Measurements from ENCODE around the gene PDK3. TPM values are rescaled to one million over a fixed set of nuclear protein-coding genes. Genes with fewer than 3 reads are reported as not detected.

Gene PDK3
- polyA plus RNA-seq, 1 donor from 2014 or later, result 2.1 TPM

DNA sequence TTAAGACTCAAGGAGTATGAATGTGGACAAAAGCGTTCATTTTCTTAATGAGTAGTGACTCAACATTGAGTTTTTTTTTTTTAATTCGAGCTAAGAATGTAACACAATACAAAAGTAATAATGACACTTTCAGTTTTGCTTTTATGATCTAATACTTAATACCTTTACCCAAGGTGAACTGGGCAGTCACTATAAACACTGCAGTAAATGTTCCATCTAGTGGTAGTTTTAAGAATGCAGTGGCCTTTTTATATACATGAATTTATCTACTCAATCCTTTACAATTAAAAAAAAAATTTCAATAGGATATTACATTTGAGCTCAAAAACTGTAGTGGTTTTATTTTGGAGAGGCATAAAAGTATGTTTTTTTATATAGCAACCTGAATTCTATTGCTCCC is 33.9 kb downstream of the PDK3 start:
- Histone ChIP-seq H4K20me1 (ENCODE audit: insufficient read depth) (no peaks in the 10 kb centered on the region), H3K9me3 (ENCODE audit: low read length) (no peaks in the 10 kb centered on the region)

DNA sequence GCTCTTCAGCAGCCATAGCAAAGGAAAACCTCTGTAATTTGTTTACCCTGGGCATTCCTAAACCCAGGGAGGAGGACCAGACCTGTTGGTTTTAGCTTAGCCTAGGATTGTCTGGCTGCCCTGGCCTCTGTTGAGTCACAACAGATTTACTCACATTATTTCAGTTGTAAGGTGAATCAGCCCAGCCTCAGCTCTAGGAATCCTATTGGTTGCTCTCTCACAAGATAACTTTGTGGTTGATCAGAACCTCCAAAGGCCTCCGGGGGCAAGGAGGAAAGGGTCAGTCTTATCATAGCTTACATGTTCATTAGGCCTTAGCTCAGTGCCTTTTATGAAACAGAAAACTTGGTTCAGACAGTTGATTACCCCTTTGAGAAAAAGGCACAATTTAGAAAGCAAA is 41.0 kb downstream of the PDK3 start:
- no peak overlapping the region for H3K9ac ChIP-seq (ENCODE audit: low read length)
- H3K27ac ChIP-seq (ENCODE audit: low read length), result no peak overlapping the region
- no peaks in the 10 kb centered on the region for H3F3A ChIP-seq (ENCODE audit: insufficient read depth, low read length, poor library complexity, severe bottlenecking)
- no peaks in the 10 kb centered on the region for H3K27me3 ChIP-seq (ENCODE audit: insufficient read depth, low read depth, low read length)
- no peak overlapping the region for H3K4me2 ChIP-seq (ENCODE audit: low read length)
- no peaks in the 10 kb centered on the region for H3K9me3 ChIP-seq (ENCODE audit: low read length)
- no peaks in the 10 kb centered on the region for H3K9me2 ChIP-seq (ENCODE audit: insufficient read depth, low read length)
- H2AFZ ChIP-seq (ENCODE audit: low read depth, low read length), result no peak overlapping the region
- TF ChIP-seq MXI1 (conservative IDR thresholded peaks at IDR 0.05; ENCODE audit: poor library complexity, severe bottlenecking), result no peak
- TF ChIP-seq RAD21 (conservative IDR thresholded peaks at IDR 0.05), result no peak
- no peak for TF ChIP-seq TAF1 (IDR thresholded peaks at IDR 0.05; ENCODE audit: low read depth)
- TF ChIP-seq EZH2 (IDR thresholded peaks at IDR 0.05; ENCODE audit: borderline replicate concordance, insufficient read depth, low read length, poor library complexity, severe bottlenecking), result no peak
- no peak for TF ChIP-seq POLR2AphosphoS5 (IDR thresholded peaks at IDR 0.05)
- TF ChIP-seq, protein P1, sequence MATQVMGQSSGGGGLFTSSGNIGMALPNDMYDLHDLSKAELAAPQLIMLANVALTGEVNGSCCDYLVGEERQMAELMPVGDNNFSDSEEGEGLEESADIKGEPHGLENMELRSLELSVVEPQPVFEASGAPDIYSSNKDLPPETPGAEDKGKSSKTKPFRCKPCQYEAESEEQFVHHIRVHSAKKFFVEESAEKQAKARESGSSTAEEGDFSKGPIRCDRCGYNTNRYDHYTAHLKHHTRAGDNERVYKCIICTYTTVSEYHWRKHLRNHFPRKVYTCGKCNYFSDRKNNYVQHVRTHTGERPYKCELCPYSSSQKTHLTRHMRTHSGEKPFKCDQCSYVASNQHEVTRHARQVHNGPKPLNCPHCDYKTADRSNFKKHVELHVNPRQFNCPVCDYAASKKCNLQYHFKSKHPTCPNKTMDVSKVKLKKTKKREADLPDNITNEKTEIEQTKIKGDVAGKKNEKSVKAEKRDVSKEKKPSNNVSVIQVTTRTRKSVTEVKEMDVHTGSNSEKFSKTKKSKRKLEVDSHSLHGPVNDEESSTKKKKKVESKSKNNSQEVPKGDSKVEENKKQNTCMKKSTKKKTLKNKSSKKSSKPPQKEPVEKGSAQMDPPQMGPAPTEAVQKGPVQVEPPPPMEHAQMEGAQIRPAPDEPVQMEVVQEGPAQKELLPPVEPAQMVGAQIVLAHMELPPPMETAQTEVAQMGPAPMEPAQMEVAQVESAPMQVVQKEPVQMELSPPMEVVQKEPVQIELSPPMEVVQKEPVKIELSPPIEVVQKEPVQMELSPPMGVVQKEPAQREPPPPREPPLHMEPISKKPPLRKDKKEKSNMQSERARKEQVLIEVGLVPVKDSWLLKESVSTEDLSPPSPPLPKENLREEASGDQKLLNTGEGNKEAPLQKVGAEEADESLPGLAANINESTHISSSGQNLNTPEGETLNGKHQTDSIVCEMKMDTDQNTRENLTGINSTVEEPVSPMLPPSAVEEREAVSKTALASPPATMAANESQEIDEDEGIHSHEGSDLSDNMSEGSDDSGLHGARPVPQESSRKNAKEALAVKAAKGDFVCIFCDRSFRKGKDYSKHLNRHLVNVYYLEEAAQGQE (IDR thresholded peaks at IDR 0.05; ENCODE audit: borderline replicate concordance), result no peak
- TF ChIP-seq EP300 (conservative IDR thresholded peaks at IDR 0.05; ENCODE audit: poor library complexity, severe bottlenecking), result no peak
- no peak for TF ChIP-seq SMC3 (conservative IDR thresholded peaks at IDR 0.05; ENCODE audit: poor library complexity)
- TF ChIP-seq, protein P2, sequence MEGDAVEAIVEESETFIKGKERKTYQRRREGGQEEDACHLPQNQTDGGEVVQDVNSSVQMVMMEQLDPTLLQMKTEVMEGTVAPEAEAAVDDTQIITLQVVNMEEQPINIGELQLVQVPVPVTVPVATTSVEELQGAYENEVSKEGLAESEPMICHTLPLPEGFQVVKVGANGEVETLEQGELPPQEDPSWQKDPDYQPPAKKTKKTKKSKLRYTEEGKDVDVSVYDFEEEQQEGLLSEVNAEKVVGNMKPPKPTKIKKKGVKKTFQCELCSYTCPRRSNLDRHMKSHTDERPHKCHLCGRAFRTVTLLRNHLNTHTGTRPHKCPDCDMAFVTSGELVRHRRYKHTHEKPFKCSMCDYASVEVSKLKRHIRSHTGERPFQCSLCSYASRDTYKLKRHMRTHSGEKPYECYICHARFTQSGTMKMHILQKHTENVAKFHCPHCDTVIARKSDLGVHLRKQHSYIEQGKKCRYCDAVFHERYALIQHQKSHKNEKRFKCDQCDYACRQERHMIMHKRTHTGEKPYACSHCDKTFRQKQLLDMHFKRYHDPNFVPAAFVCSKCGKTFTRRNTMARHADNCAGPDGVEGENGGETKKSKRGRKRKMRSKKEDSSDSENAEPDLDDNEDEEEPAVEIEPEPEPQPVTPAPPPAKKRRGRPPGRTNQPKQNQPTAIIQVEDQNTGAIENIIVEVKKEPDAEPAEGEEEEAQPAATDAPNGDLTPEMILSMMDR (IDR thresholded peaks at IDR 0.05; ENCODE audit: poor library complexity, severe bottlenecking), result no peak
- no peak overlapping the region for H3K4me3 ChIP-seq (ENCODE audit: low read length)
- no peaks in the 10 kb centered on the region for H3K79me2 ChIP-seq (replicated peaks; ENCODE audit: insufficient read depth, low read length)
- H4K20me1 ChIP-seq (ENCODE audit: insufficient read depth), result no peaks in the 10 kb centered on the region
- H3K36me3 ChIP-seq (ENCODE audit: insufficient read depth, low read length), result no peaks in the 10 kb centered on the region

More for the DNA sequence above, 33.9 kb downstream of the PDK3 start:
- no peaks in the 10 kb centered on the region for H3K79me2 ChIP-seq (replicated peaks; ENCODE audit: insufficient read depth, low read length)
- no peak overlapping the region for H2AFZ ChIP-seq (ENCODE audit: low read depth, low read length)
- H3K27ac ChIP-seq (ENCODE audit: low read length), result no peak overlapping the region
- TF ChIP-seq POLR2AphosphoS5 (IDR thresholded peaks at IDR 0.05) (no peak), SMC3 (conservative IDR thresholded peaks at IDR 0.05; ENCODE audit: poor library complexity) (peak; percentile 71), EZH2 (IDR thresholded peaks at IDR 0.05; ENCODE audit: borderline replicate concordance, insufficient read depth, low read length, poor library complexity, severe bottlenecking) (no peak), RAD21 (conservative IDR thresholded peaks at IDR 0.05) (peak; percentile 60), MXI1 (conservative IDR thresholded peaks at IDR 0.05; ENCODE audit: poor library complexity, severe bottlenecking) (no peak), TAF1 (IDR thresholded peaks at IDR 0.05; ENCODE audit: low read depth) (no peak), EP300 (conservative IDR thresholded peaks at IDR 0.05; ENCODE audit: poor library complexity, severe bottlenecking) (no peak)
- TF ChIP-seq, protein P2 (IDR thresholded peaks at IDR 0.05; ENCODE audit: poor library complexity, severe bottlenecking), result peak; percentile 60
- TF ChIP-seq, protein P1 (IDR thresholded peaks at IDR 0.05; ENCODE audit: borderline replicate concordance), result no peak
- no peaks in the 10 kb centered on the region for H3F3A ChIP-seq (ENCODE audit: insufficient read depth, low read length, poor library complexity, severe bottlenecking)
- H3K4me3 ChIP-seq (ENCODE audit: low read length), result no peak overlapping the region
- no peaks in the 10 kb centered on the region for H3K27me3 ChIP-seq (ENCODE audit: insufficient read depth, low read depth, low read length)
- no peaks in the 10 kb centered on the region for H3K9me2 ChIP-seq (ENCODE audit: insufficient read depth, low read length)
- no peak overlapping the region for H3K9ac ChIP-seq (ENCODE audit: low read length)
- no peaks in the 10 kb centered on the region for H3K36me3 ChIP-seq (ENCODE audit: insufficient read depth, low read length)
- H3K4me2 ChIP-seq (ENCODE audit: low read length), result no peak overlapping the region
